GM21447 (cell line): ENCODE results near the gene GAS6.

Experiments
- ATAC-seq: cut with Tn5 transposase; IDR thresholded peaks from one replicate; pipeline ENCODE4 v1.9.1; 2021; ENCODE audit not compliant: unreplicated experiment

Gene GAS6

GRCh38 chr13:113888701-113889330, 24.9 kb upstream of the GAS6 start:
- no peak for ATAC-seq

GRCh38 chr13:113887700-113888201, 23.9 kb upstream of the GAS6 start:
- ATAC-seq: no peak

- ATAC-seq: no peak
These were observed 22.8 kb upstream of the GAS6 start for GRCh38 chr13:113886561-113887112.

GRCh38 chr13:113884821-113885220, 20.9 kb upstream of the GAS6 start:
- no peak for ATAC-seq

- no peak for ATAC-seq
These were observed 20.3 kb upstream of the GAS6 start for GRCh38 chr13:113883921-113884804.

- no peak for ATAC-seq
These were observed 19.5 kb upstream of the GAS6 start for GRCh38 chr13:113883314-113883811.

- no peak for ATAC-seq
These were observed 18.8 kb upstream of the GAS6 start for GRCh38 chr13:113882716-113883115.

GRCh38 chr13:113882267-113882630, 18.4 kb upstream of the GAS6 start:
- no peak for ATAC-seq

- ATAC-seq: no peak
These were observed 17.9 kb upstream of the GAS6 start for GRCh38 chr13:113881614-113882266.

GRCh38 chr13:113880651-113881611, 17.1 kb upstream of the GAS6 start:
- ATAC-seq: no peak

GRCh38 chr13:113879494-113880360, 15.9 kb upstream of the GAS6 start:
- ATAC-seq: no peak

GRCh38 chr13:113879017-113879416, 15.1 kb upstream of the GAS6 start:
- no peak for ATAC-seq

GRCh38 chr13:113877149-113877990, 13.5 kb upstream of the GAS6 start:
- no peak for ATAC-seq

GRCh38 chr13:113876346-113877148, 12.7 kb upstream of the GAS6 start:
- ATAC-seq: no peak

GRCh38 chr13:113875837-113876281, 12.0 kb upstream of the GAS6 start:
- no peak for ATAC-seq

- ATAC-seq: no peak
These were observed 11.5 kb upstream of the GAS6 start for GRCh38 chr13:113875429-113875815.
